ENCODE measurements around the gene TAPBPL. TPM values are rescaled to one million over a fixed set of nuclear protein-coding genes. Genes with fewer than 3 reads are reported as not detected.
"Not testable (repeated sequence)": the region's sequence is repeated elsewhere in the genome, so short reads cannot be mapped to it uniquely, and the experiment has no call there.

The TAPBPL gene
- total and polyA plus RNA-seq, 8 donors = 7.8 to 25.5 (median 15.7) TPM

DNA sequence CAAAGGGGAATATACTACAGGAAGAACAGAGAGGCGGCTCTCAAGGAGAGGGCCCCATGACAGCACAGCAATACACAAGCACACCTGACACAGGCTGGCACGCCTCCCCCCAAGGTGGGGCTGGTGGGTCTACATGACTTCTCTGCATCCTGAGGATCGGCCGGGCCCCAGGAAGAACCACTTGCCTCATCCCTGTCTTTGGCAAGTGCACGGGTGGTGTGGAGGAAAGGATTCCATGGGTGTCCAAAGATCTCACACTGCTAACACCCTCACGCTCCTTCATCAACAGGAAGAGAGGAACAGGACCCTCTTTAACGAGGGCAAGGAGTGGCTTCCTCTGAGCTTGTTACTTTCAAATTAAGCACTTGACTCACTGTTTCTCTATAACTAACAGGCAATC, 11.4 kb downstream of the TAPBPL start:
- FAIRE-seq = no peak
- H3K4me1 ChIP-seq = no peaks in the 10 kb centered on the region
- peaks cover 0 to 52% (median 10%) of the 10 kb centered on the region in 3 donors for H3K36me3 ChIP-seq
- no peak overlapping the region for H3K4me3 ChIP-seq
- 67 to 81% methylated on average over 7 of the region's 7 CpGs for WGBS, 2 donors
- no peaks in the 10 kb centered on the region for H3K9me3 ChIP-seq
- TF ChIP-seq, protein P1, sequence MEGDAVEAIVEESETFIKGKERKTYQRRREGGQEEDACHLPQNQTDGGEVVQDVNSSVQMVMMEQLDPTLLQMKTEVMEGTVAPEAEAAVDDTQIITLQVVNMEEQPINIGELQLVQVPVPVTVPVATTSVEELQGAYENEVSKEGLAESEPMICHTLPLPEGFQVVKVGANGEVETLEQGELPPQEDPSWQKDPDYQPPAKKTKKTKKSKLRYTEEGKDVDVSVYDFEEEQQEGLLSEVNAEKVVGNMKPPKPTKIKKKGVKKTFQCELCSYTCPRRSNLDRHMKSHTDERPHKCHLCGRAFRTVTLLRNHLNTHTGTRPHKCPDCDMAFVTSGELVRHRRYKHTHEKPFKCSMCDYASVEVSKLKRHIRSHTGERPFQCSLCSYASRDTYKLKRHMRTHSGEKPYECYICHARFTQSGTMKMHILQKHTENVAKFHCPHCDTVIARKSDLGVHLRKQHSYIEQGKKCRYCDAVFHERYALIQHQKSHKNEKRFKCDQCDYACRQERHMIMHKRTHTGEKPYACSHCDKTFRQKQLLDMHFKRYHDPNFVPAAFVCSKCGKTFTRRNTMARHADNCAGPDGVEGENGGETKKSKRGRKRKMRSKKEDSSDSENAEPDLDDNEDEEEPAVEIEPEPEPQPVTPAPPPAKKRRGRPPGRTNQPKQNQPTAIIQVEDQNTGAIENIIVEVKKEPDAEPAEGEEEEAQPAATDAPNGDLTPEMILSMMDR (IDR thresholded peaks at IDR 0.05) = no peak
- ATAC-seq = no peak
- DNase-seq = no peak
- no peaks in the 10 kb centered on the region for H3K27me3 ChIP-seq
- H3K27ac ChIP-seq = no peak overlapping the region
- intact Hi-C loops (cut with DNase I) = loop anchor here in 1 of 3 donors (5.0 kb wide), 1 partner anchor 36 kb away; no protein-coding TSS in a partner anchor

DNA sequence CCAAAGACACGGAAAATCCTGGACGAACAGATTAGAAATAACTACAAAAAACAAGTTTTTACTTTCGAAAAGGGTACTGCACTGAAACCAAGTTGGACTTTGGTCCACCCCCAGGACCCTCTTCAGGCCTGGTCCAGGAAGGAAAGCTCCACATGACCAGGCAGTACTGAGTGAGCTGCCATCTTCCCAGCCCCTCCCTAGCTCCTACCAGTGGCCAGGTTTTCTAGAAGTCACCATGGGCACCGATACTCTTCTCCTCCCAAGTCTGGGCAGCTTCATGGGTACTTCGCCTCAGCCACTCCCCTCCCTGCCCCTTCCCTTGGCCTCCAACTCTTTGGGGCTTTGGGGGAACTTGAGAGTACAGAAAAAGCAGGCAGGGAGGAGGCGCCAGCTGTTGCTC, 12.0 kb downstream of the TAPBPL start:
- TF ChIP-seq, protein P1 (IDR thresholded peaks at IDR 0.05) = no peak
- H3K27ac ChIP-seq = no peak overlapping the region
- intact Hi-C loops (cut with DNase I) = loop anchor here in 1 of 3 donors (5.0 kb wide), 1 partner anchor 37 kb away; no protein-coding TSS in a partner anchor
- WGBS, 2 donors = 84 to 86% methylated on average over 6 of the region's 6 CpGs
- DNase-seq (no peak), ATAC-seq (no peak), FAIRE-seq (no peak)
- H3K36me3 ChIP-seq = peaks cover 0 to 45% (median 5%) of the 10 kb centered on the region in 3 donors
- H3K4me1 ChIP-seq = no peaks in the 10 kb centered on the region
- H3K4me3 ChIP-seq = no peak overlapping the region
- H3K9me3 ChIP-seq = no peaks in the 10 kb centered on the region
- H3K27me3 ChIP-seq = no peaks in the 10 kb centered on the region

DNA sequence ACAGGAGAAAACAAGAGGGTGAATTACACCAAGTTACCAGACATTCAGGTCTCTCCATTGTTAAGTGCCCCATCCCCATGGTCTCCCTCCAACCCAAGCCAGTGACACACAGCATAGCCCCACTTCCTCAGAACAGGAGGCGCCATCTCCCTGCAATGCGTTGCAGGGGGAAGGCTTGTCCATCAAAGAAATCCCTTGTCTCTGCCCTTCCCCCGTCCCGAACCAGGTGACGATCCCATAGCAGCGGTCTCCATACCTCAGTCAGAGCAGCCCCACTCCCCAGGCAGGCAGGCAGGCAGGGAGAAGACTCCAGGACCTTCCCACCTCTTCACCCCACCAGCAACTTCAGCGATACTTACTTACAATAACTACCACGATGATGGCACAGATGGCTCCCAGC, 12.7 kb downstream of the TAPBPL start:
- DNase-seq = no peak
- no peaks in the 10 kb centered on the region for H3K9me3 ChIP-seq
- WGBS, 2 donors = 88 to 89% methylated on average over 8 of the region's 8 CpGs
- peaks cover 0 to 6% (median 0%) of the 10 kb centered on the region in 3 donors for H3K4me1 ChIP-seq
- H3K27ac ChIP-seq = no peak overlapping the region
- TF ChIP-seq, protein P1 (IDR thresholded peaks at IDR 0.05) = no peak
- H3K27me3 ChIP-seq = no peaks in the 10 kb centered on the region
- ATAC-seq = no peak
- no peak for FAIRE-seq
- peaks cover 0 to 39% (median 2%) of the 10 kb centered on the region in 3 donors for H3K36me3 ChIP-seq
- intact Hi-C loops (cut with DNase I) = loop anchor here in 1 of 3 donors (5.0 kb wide), 1 partner anchor 37 kb away; no protein-coding TSS in a partner anchor
- H3K4me3 ChIP-seq = no peak overlapping the region

DNA sequence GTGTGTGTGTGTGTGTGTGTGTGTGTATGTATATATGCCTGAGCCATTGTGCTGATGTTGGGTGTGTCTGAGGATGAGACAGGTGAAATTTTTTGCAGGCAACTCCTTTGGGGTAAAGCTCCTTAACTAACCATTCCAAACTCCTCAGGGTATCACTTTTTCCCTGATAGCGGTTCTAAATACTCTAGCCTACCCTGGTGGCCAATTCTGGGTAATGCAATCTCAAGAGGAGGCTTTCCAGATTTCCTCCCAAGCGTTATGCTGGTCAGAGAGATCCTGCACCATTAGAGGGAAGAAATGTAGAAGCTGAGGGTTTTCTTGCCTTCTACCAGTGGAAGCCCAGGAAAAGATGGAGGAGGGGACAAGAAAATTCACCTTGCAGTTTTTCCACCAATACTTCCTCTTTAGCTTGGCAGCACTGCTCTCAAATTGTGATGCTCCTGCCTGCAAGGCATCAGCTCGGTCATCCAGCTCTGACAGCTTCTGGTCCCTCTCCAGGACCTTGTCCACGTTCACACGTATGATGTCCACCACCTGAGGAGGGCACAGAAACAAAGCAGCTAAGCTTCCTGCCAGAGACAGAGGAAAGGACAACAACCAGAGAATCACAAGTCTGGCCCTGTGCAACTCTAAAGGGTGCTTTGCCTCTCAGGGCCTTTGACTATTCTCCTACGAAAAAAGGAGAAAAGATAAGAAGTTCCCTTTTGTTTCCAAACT, 13.8 kb downstream of the TAPBPL start:
- TF ChIP-seq, protein P1 (IDR thresholded peaks at IDR 0.05) = peak; percentile 52 to 65 (median 60)
- intact Hi-C loops (cut with DNase I) = no loop called here
- FAIRE-seq = no peak
- H3K9me3 ChIP-seq = no peaks in the 10 kb centered on the region
- peak in 3 of 4 donors; percentile 60 to 72 (median 68) for ATAC-seq
- no peak overlapping the region for H3K27ac ChIP-seq
- no peaks in the 10 kb centered on the region for H3K27me3 ChIP-seq
- H3K4me3 ChIP-seq = no peak overlapping the region
- peaks cover 0 to 10% (median 0%) of the 10 kb centered on the region in 3 donors for H3K4me1 ChIP-seq
- WGBS, 2 donors = 39 to 41% methylated on average over 6 of the region's 6 CpGs
- peak in 2 of 6 donors; percentile 43 to 64 for DNase-seq
- H3K36me3 ChIP-seq = peaks cover 0 to 29% (median 0%) of the 10 kb centered on the region in 3 donors

DNA sequence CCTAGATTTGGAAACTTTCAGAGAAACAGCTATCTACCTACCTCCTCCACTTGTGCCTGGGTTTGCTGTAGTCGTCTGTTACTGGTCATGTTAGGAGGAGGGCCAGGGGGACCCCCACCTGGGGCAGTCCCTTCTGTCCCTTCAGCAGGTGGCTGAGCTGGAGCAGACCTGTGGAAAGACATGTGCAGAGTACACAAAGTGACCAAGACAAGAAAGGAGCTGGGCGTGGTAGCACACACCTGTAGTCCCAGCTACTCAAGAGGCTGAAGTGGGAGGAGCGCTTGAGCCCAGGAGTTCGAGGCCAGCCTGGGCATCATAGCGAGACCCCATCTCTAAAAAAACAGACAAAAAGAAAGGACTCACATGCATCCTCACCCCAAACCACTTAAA, 14.3 kb downstream of the TAPBPL start:
- WGBS, 2 donors = 88 to 92% methylated on average over 5 of the region's 5 CpGs
- Histone ChIP-seq H3K27ac (no peak overlapping the region), H3K36me3 (peaks cover 0 to 27% (median 0%) of the 10 kb centered on the region in 3 donors), H3K4me1 (peaks cover 0 to 10% (median 0%) of the 10 kb centered on the region in 3 donors), H3K27me3 (no peaks in the 10 kb centered on the region), H3K4me3 (no peak overlapping the region), H3K9me3 (no peaks in the 10 kb centered on the region)
- TF ChIP-seq, protein P1 (IDR thresholded peaks at IDR 0.05) = no peak
- intact Hi-C loops (cut with DNase I) = no loop called here
- ATAC-seq = no peak
- FAIRE-seq = no peak
- no peak for DNase-seq

DNA sequence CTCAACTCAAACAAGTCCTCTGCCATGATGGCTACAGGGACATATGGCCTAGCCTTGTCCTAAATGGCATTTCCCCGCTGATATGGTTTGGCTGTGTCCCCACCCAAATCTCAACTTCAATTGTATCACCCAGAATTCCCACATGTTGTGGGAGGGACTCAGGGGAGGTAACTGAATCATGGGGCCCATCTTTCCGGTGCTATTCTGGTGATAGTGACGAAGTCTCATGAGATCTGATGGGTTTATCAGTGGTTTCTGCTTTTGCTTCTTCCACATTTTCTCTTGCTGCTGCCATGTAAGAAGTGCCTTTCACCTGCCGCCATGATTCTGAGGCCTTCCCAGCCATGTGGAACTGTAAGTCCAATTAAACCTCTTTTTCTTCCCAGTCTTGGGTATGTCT, 14.9 kb downstream of the TAPBPL start:
- 93 to 96% methylated on average over 4 of the region's 4 CpGs for WGBS, 2 donors

DNA sequence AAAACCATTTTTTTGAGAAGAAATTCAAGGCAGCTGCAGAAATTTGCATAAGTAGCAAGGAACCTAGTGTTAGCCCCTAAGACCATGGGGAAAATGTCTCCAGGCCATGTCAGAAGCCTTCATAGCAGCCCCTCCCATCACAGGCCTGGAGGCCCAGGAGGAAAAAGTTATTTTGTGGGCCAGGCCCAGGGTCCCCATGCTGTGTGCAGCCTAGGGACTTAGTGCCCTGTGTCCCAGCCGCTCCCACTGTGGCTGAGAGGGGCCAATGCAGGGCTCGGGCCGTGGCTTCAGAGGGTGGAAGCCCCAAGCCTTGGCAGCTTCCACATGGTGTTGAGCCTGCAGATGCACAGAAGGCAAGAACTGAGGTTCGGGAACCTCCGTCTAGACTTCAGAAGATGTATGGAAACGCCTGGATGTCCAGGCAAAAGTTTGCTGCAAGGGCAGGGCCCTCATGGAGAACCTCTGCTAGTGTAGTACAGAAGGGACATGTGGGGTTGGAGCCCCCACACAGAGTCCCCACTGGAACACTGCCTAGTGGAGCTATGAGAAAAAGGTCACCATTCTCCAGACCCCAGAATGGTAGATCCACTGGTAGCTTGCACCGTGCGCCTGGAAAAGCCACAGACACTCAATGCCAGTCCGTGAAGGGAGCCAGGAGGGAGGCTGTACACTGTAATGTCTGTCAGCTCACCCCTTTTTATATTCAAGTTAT, 15.9 kb downstream of the TAPBPL start:
- DNase-seq; H3K4me3 ChIP-seq; H3K4me1 ChIP-seq; ATAC-seq; FAIRE-seq; H3K9me3 ChIP-seq; H3K27ac ChIP-seq; intact Hi-C loops (cut with DNase I); H3K27me3 ChIP-seq: not testable (repeated sequence)
- 92 to 96% methylated on average over 9 of the region's 9 CpGs for WGBS, 2 donors
- peaks cover 0 to 18% (median 0%) of the 10 kb centered on the region in 3 donors for H3K36me3 ChIP-seq

More for the DNA sequence above, 14.9 kb downstream of the TAPBPL start:
- H3K4me1 ChIP-seq; intact Hi-C loops (cut with DNase I); H3K9me3 ChIP-seq; FAIRE-seq; DNase-seq; H3K27me3 ChIP-seq; H3K27ac ChIP-seq; ATAC-seq; H3K4me3 ChIP-seq: not testable (repeated sequence)
- H3K36me3 ChIP-seq = peaks cover 0 to 27% (median 0%) of the 10 kb centered on the region in 3 donors
